GM19193 (cell line): ENCODE results near the gene RIT2.

Experiments used
- POLR2A ChIP-seq: IDR thresholded peaks from 4 replicates; pipeline ENCODE4 v1.6.1; 2011; ENCODE audit not compliant: insufficient read depth, insufficient read length; ENCODE audit errors: extremely low read depth

RIT2 gene

DNA sequence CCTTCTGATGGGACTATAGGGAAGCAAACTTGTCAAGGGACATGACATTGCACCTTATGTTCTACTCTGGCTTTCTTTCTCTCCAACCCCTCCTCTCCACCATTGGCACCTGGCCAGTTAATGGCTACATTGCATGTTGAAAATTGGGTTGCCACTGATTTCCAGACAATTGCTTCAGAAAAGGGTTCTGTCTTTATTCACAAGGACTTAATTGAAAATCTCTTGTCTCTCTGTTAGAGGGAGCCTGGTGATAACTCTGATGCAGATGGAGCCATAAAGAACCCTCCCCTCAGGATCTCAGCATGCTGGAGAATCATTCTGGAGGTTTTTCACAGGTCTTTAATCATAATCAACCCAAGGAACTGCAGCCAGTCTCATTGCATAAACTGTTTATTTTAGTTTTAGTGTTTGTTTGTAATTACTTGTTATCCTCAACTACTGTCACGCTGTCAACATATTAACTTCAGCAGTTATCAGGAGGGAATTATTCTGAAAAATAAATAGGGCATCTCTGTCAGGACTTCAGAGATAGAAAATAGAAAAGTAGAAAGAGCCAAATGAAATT is 316.8 kb downstream of the RIT2 start:
- TF ChIP-seq POLR2A: no peak

DNA sequence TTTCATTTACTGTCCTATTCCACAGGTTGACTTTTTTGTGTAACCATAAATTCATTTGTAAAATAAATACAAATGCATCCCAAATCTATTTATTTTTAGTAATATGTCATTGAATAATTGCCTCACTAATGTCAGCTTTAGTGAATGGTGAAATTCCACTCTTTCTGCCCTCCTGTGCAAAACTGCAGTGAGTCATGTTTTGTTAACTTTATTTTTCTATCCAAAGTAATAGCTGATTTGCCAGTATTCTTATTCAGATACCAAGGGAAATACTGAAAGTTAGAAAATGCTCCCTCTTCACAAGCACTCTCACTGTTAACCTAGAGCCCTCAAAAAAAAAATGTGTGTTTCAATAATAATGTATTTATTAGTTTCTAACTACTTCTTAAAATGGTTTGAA is 322.8 kb downstream of the RIT2 start:
- TF ChIP-seq POLR2A: no peak

DNA sequence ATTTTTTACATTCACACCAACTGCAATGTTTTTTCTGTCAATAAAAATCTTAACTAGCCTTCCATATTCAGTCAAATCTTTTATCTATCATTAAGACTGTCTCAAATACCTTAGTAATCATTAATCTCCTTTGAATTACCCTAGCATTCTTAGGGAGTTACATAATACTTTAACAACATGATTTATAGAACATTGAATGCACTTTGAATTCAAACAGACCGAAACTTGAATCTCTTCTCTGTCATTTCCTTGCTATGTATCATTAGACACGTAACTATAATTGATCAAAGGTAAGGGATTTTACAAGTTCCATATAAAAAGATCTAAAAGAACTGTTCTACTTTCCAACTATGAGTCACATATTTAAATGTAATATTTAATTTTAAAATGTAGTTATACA is 330.9 kb downstream of the RIT2 start:
- no peak for TF ChIP-seq POLR2A

DNA sequence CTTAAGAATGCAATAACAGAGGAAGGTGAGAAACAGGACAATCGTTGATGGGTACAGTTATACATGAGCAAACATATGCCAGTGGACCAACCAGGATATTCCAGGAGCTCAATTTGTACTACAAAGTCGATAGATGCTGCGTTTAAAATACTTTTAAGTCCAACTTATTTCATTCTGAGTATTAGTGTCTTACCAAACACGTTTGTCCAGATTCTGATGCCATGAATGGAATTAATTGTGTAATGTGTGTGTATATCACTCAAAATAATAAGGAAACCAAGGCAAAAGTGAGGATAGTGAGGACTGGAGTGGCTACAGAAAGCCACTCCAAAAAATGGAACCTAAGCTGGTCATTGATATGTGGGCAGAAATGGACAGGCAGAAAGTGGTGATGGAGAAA is 332.6 kb downstream of the RIT2 start:
- TF ChIP-seq POLR2A: no peak

DNA sequence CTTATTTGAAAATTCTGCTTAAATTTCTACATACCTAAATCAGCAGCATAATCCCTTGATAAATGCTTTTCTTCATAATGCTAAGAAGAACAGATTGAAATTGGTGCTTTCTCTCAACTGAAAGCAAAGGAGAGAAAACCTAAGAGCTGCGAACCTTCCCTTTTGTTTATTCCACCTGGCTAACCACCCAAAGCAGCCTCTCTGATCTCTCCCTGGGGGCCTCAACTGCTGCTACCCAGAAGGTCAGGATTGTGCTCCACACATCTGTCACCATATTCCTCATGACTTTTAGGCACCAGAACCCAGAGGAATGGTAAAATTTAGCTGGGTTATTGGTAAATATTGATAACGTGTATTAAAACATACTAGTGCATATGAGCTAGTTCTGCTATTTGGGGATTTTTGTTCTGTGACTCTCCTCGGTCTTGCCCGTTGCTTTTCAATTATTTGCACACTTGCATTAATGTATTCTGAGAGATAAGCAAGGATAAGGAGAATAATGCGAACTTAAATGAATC is 334.1 kb downstream of the RIT2 start:
- no peak for TF ChIP-seq POLR2A

DNA sequence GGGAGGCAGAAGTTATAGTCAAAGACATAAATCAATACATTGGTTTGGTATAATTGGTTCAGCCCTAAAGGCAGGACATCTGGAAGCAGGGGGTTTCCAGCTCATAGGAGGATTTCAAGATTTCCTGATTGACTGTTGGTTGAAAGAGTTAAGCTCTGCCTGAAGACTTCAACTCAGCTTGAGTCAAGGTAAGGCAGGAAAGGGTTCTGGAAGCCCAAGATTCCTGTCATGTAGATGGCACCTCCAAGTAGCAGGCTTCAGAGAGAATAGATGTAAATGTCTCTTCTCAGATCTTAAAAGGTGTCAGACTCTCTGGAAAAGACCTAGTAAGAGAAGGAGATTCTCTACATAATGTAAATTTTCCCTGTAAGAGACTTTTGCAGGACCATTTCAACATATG is 335.3 kb downstream of the RIT2 start:
- TF ChIP-seq POLR2A: no peak

DNA sequence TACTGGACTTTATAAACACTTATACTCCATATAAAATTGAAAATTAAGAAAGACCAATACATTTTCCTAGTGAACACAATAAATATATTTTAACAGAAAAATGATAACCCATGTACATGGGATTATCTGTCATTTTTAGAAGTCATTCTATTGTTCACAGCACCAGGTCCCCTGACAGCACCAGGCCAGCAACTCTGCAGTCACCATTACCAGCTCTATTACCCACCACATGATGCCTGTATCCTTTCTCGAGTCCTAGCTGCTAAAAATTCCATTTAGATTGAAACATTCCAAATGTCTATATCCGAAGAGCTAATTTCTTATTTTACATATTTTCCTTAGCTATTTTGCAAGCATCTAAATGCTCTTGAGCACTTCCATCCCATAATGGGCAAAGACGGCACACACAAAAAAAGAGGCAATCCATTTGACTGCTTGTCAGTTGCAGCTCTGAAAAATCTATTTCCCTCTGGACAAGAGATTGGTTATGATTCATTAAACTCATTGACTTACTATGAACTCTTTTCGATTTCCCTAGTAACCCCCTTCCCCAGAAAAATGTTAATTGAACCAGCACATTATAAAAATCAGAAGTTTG is 336.9 kb downstream of the RIT2 start:
- TF ChIP-seq POLR2A: no peak

DNA sequence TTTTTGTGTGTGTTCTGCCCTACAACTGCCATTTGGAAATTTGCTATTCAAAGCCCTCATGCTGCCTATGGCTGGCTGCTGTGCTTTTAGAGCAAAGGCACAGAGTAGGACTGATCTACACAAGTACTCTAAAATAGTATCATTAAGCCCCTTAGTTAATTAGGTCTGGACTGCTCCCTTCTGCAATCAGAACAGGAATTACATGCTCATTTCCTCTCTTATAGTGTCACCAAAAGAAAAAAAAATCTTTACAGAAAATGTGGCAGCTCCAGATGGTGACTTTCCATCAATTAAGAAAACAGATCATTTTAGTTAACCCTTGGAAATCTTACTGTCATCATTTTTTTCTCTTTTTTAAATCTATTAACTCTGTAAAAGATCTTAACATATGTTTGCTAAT is 337.5 kb downstream of the RIT2 start:
- no peak for TF ChIP-seq POLR2A

DNA sequence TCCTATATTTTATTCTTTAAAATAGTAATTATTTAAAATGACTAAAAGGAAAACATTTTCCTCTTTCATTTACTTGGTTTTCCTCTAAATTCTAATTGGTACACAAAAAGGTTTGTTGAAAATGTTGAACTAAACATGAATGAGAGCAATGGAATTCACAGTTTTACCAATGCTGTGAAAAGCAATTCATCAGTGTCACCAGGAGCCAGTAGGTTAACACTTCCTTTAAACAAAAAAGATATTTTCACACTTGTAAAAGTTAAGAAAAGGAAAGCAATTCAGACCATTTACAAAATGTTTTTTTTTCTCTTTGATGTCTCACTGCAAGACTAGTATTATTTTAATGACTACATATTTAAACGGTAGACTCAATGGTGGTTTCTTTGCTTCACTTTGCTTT is 341.6 kb downstream of the RIT2 start:
- no peak for TF ChIP-seq POLR2A

DNA sequence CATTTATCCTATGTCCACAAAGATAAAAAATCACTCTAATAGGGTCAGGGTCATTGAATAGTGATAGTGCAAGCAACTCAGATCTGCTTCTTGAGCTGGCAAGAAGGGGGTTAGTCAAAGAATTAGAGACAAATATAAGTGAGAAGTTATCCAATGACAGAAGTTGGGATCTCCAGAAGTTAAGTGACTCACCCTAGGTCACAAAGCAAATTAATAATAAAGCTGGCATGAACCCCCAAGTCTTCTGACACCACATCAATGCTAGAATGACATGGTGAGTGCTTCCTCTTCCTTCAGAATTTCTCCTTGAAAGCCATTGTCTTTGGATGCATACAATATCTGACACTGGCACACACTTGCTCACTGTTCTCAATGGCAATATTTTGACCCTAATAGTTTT is 343.5 kb downstream of the RIT2 start:
- no peak for TF ChIP-seq POLR2A

DNA sequence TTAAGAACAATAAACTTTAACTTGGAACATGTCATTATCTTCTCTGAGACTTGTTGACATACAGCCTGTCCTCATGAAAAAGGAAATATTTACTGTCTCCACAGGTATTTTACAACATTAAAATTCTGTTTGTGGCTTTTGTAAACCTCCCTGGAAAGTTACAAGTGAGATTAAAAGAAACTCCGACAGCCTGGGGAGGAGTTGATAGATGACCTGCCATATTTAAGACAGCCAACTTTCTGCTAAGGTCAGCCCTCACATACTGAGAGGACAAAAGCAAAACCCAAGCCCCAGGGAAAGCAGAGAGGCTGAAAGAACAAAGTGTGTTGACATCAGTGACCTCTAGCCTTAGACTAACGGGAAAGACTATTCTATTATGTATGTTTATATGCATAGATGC is 350.2 kb downstream of the RIT2 start:
- no peak for TF ChIP-seq POLR2A

DNA sequence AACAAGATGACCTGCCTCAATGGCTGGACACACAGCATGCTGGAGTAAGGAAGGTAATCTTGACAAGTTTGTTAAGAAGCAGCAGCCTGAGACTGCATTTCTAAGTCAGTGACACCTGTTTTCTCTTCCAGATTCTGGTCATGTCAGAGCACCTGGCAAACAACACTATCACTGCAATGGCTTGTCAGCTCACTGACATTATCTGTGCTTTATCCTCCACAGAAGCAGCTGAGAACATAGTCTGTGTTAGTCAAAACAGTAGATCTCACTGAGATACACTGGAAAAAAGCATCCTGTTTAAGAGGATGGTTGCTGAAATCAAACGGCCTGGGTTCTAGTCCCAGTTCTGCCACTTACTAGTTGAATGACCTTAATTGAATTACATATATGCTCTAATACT is 355.2 kb downstream of the RIT2 start:
- no peak for TF ChIP-seq POLR2A

DNA sequence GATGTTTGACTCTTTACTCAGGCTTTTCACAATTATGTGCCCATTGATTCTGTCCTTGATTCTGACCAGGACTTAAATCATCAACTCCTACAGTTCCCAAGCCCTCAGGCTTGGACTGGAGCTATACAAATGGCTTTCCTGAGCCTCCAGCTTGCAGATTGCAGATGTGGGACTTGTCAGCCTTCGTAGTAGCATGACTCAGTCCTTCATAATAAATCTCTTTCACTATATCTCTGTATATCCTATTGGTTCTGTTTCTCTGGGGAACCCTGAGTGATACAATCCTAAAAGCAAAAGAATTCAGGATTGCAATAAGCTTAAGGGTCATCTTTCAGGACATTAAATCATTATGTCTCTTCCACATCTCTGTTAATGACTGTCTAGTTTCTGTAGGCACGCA is 356.6 kb downstream of the RIT2 start:
- TF ChIP-seq POLR2A: no peak

DNA sequence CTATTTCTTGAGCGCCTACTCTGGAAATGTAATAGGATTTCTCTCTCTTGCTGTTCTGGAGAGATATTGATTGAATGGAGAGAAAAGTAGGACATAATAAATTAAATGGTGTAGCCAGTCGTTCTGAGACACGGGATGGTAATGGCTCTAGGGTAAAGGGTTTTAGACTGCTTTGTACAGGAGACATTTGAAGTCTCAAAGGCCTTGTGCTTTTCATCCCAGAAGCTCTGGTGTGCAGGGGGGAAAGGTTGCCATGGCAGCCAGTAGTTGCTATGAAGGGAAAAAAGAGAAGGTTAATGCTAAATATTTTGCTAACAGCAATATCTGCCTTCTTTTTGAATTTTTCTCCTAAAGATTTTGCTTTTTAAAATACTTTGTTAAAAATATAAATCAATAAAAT is 359.3 kb downstream of the RIT2 start:
- no peak for TF ChIP-seq POLR2A

DNA sequence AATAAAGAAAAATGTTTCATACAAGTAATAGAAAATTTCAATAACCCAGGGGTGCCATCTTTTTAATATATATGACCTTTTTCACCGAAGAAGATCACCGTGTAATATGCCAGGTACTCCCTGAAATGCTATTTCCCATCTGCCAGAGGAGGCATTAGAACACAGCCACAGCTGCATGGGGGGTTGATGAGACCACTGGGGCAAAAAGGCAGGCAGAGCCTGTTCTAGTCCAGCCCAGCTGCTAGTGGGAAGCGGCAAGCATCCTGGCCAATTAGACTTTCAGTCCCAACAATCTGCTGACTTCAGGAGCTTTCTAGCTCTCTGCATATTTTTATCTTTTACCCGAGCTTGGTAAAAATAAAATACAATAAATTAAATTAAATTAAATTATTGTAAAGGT is 362.6 kb downstream of the RIT2 start:
- no peak for TF ChIP-seq POLR2A

DNA sequence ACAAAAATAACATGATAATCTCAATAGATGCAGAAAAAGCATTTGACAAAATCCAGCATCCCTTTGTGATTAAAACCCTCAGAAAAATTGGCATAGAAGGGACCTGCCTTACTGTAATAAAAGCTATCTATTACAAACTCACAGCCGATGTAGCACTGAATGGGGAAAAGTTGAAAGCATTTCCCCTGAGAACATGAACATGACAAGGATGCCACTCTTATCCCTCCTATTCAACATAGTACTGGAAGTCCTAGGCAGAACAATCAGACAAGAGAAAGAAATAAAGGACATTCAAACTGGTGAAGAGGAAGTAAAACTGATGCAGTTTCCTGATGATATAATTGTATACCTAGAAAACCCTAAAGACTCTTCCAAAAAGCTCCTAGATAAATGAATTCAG is 368.7 kb downstream of the RIT2 start:
- TF ChIP-seq POLR2A: no peak

DNA sequence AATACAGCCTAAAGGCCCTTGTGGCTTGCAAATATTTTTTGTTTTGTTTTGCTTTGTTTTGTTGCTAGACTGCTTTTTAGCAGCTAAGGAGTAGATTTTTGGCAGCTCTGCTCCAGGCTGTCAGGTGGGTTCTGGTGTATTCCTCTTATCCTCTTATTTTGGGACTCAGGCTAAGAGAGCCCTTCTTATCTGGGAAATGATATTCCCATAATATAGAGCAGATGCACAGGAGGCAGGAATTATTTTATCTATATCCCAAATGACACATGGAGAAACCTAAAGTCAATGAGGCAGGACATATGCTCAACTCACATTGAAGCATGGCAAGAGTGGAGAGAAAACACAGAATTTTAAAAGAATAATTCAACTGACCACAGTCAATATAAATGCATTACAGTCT is 369.6 kb downstream of the RIT2 start:
- no peak for TF ChIP-seq POLR2A
